Upper lobe of left lung (tissue), 6 donors: ENCODE results near the gene ASTN2. TPM values are rescaled to one million over a fixed set of nuclear protein-coding genes. Genes with fewer than 3 reads are reported as not detected.

Experiments used
- ATAC-seq, 2 donors: fragments of 200-7000 bp; cut with Tn5 transposase; one replicate each; pipeline ENCODE4 v1.9.1; 2022; ENCODE audit warnings: mild to moderate bottlenecking in 2 of 2, moderate library complexity in 2 of 2; ENCODE audit not compliant: low FRiP score in 2 of 2
- DNase-seq, 2 donors: peaks; one replicate each; pipeline ENCODE4 v3.0.0-alpha.2; 2019 to 2020
- H3K27ac ChIP-seq, 4 donors: fragments of 200-600 bp; sonication (generic); one replicate each; pipeline ENCODE4 v1.5.1; 2016 to 2019
- H3K27me3 ChIP-seq, 4 donors: fragments of 200-600 bp; sonication (generic); one replicate each; pipeline ENCODE4 v1.5.1; 2017 to 2019
- H3K36me3 ChIP-seq, 4 donors: fragments of 200-600 bp; sonication (generic); one replicate each; pipeline ENCODE4 v1.5.1; 2016 to 2019
- H3K4me1 ChIP-seq, 4 donors: fragments of 200-600 bp; sonication (generic); one replicate each; pipeline ENCODE4 v1.5.1; 2018 to 2019
- H3K4me3 ChIP-seq, 4 donors: fragments of 200-600 bp; sonication (generic); one replicate each; pipeline ENCODE4 v1.5.1; 2017 to 2019; ENCODE audit warnings: mild to moderate bottlenecking in 2 of 4, moderate library complexity in 1 of 4
- H3K9me3 ChIP-seq, 4 donors: fragments of 200-600 bp; sonication (generic); one replicate each; pipeline ENCODE4 v1.5.1; 2018 to 2019
- CTCF ChIP-seq, 6 experiments: fragments of 450-650 bp in 4 of 6; fragments of 200-600 bp in 2 of 6; sonication (generic) in 2 of 6; IDR thresholded peaks; one replicate each; pipeline ENCODE4 v1.5.1; 2016 to 2019; ENCODE audit warnings: antibody characterized with exemption in 6 of 6
- EP300 ChIP-seq, 4 donors: sonication (generic); formaldehyde crosslinking; IDR thresholded peaks; one replicate each; pipeline ENCODE4 v1.5.1; 2017; ENCODE audit warnings: antibody characterized with exemption in 4 of 4, control low read depth in 2 of 4
- POLR2A ChIP-seq, 4 donors: fragments of 450-650 bp; IDR thresholded peaks; one replicate each; pipeline ENCODE4 v1.5.1; 2016 to 2017; ENCODE audit warnings: antibody characterized with exemption in 4 of 4, mild to moderate bottlenecking in 2 of 4
- POLR2AphosphoS5 ChIP-seq, 2 donors: sonication (generic); formaldehyde crosslinking; IDR thresholded peaks; one replicate each; pipeline ENCODE4 v1.5.1; 2017; ENCODE audit warnings: antibody characterized with exemption in 2 of 2
- WGBS, 2 donors: methylation state at CpG; one replicate each; pipeline ENCODE4 v1.1.5; 2017 to 2018; 5-methylcytosine and 5-hydroxymethylcytosine counted together
- total RNA-seq, 6 donors: library from RNA; depleted of rRNA in 4 of 6; stranded (reverse); fragments of >200 nt in 4 of 6; gene quantifications; one replicate each; pipeline versions ENCODE4 v1.1.0 to v1.2.1, GENCODE V29; 2016 to 2021
- donor health status: DM: no; HTN: no; CAD: no; lungs with moderate emphysema.
- donor health status: DM: no; HTN: yes; CAD: no; lungs with severe emphysema.

Gene ASTN2
- total RNA-seq, 6 donors from 2014 or later, result 2.0 to 7.5 (median 3.4) TPM

- H3K4me1 ChIP-seq, result no peaks in the 10 kb centered on the region
- WGBS, 2 donors, result 68 to 83% methylated on average over 2 of the region's 2 CpGs
- DNase-seq, result no peak
- TF ChIP-seq CTCF (IDR thresholded peaks at IDR 0.05) (no peak), EP300 (IDR thresholded peaks at IDR 0.05) (no peak), POLR2AphosphoS5 (IDR thresholded peaks at IDR 0.05) (no peak), POLR2A (IDR thresholded peaks at IDR 0.05) (no peak)
- ATAC-seq, result no peak
- no peaks in the 10 kb centered on the region for H3K36me3 ChIP-seq
- H3K9me3 ChIP-seq, result no peaks in the 10 kb centered on the region
- no peak overlapping the region for H3K4me3 ChIP-seq
- no peaks in the 10 kb centered on the region for H3K27me3 ChIP-seq
- no peak overlapping the region for H3K27ac ChIP-seq
These were observed 616.3 kb downstream of the ASTN2 start for GRCh38 chr9:116798521-116798920.

GRCh38 chr9:116797276-116797675, 617.6 kb downstream of the ASTN2 start:
- TF ChIP-seq POLR2AphosphoS5 (IDR thresholded peaks at IDR 0.05) (no peak), EP300 (IDR thresholded peaks at IDR 0.05) (no peak), POLR2A (IDR thresholded peaks at IDR 0.05) (no peak), CTCF (IDR thresholded peaks at IDR 0.05) (no peak)
- Histone ChIP-seq H3K9me3 (no peaks in the 10 kb centered on the region), H3K36me3 (no peaks in the 10 kb centered on the region), H3K27ac (no peak overlapping the region), H3K4me1 (no peaks in the 10 kb centered on the region), H3K4me3 (no peak overlapping the region), H3K27me3 (no peaks in the 10 kb centered on the region)
- DNase-seq (no peak), ATAC-seq (no peak)

GRCh38 chr9:116796669-116797068, 618.2 kb downstream of the ASTN2 start:
- H3K27me3 ChIP-seq, result no peaks in the 10 kb centered on the region
- WGBS, 2 donors, result 61 to 71% methylated on average over 1 of the region's 1 CpG
- DNase-seq, result no peak
- no peaks in the 10 kb centered on the region for H3K4me1 ChIP-seq
- H3K27ac ChIP-seq, result no peak overlapping the region
- H3K9me3 ChIP-seq, result no peaks in the 10 kb centered on the region
- H3K4me3 ChIP-seq, result no peak overlapping the region
- ATAC-seq, result no peak
- H3K36me3 ChIP-seq, result no peaks in the 10 kb centered on the region
- TF ChIP-seq CTCF (IDR thresholded peaks at IDR 0.05) (no peak), POLR2A (IDR thresholded peaks at IDR 0.05) (no peak), POLR2AphosphoS5 (IDR thresholded peaks at IDR 0.05) (no peak), EP300 (IDR thresholded peaks at IDR 0.05) (no peak)

- no peaks in the 10 kb centered on the region for H3K4me1 ChIP-seq
- ATAC-seq (no peak), DNase-seq (no peak)
- no peak overlapping the region for H3K27ac ChIP-seq
- TF ChIP-seq CTCF (IDR thresholded peaks at IDR 0.05) (no peak), POLR2A (IDR thresholded peaks at IDR 0.05) (no peak), EP300 (IDR thresholded peaks at IDR 0.05) (no peak), POLR2AphosphoS5 (IDR thresholded peaks at IDR 0.05) (no peak)
- no peaks in the 10 kb centered on the region for H3K36me3 ChIP-seq
- H3K4me3 ChIP-seq, result no peak overlapping the region
- no peaks in the 10 kb centered on the region for H3K9me3 ChIP-seq
- 40 to 46% methylated on average over 2 of the region's 2 CpGs for WGBS, 2 donors
- no peaks in the 10 kb centered on the region for H3K27me3 ChIP-seq
These were observed 619.0 kb downstream of the ASTN2 start for GRCh38 chr9:116795821-116796220.

GRCh38 chr9:116792271-116792670, 622.6 kb downstream of the ASTN2 start:
- H3K27me3 ChIP-seq, result no peaks in the 10 kb centered on the region
- TF ChIP-seq CTCF (IDR thresholded peaks at IDR 0.05) (no peak), POLR2AphosphoS5 (IDR thresholded peaks at IDR 0.05) (no peak), POLR2A (IDR thresholded peaks at IDR 0.05) (no peak), EP300 (IDR thresholded peaks at IDR 0.05) (no peak)
- H3K36me3 ChIP-seq, result no peaks in the 10 kb centered on the region
- no peak overlapping the region for H3K27ac ChIP-seq
- WGBS, 2 donors, result 78 to 84% methylated on average over 4 to 6 of the region's 6 CpGs
- H3K9me3 ChIP-seq, result no peaks in the 10 kb centered on the region
- DNase-seq, result no peak
- ATAC-seq, result no peak
- no peaks in the 10 kb centered on the region for H3K4me1 ChIP-seq
- no peak overlapping the region for H3K4me3 ChIP-seq
